Nephron (organoid): ENCODE results near the gene FAM204A.

Experiments
- H3K27ac Mint-ChIP-seq, 3 experiments: 2 replicates each; pipeline ENCODE4 v1.8.0; 2020; ENCODE audit warnings: mixed read lengths in 3 of 3, mild to moderate bottlenecking in 2 of 3, moderate library complexity in 1 of 3
- H3K27me3 Mint-ChIP-seq: 2 replicates; pipeline ENCODE4 v1.8.0; 2021; ENCODE audit warnings: low read depth, mild to moderate bottlenecking, moderate library complexity, mixed read lengths
- H3K36me3 Mint-ChIP-seq: 2 replicates; pipeline ENCODE4 v1.8.0; 2020; ENCODE audit warnings: low read depth, mixed read lengths
- H3K4me1 Mint-ChIP-seq: 2 replicates; pipeline ENCODE4 v1.8.0; 2020; ENCODE audit warnings: mixed read lengths
- H3K4me3 Mint-ChIP-seq, 3 experiments: 2 replicates each; pipeline ENCODE4 v1.8.0; 2020; ENCODE audit warnings: mild to moderate bottlenecking in 3 of 3, mixed read lengths in 3 of 3, moderate library complexity in 2 of 3
- H3K9me3 Mint-ChIP-seq: 2 replicates; pipeline ENCODE4 v1.8.0; 2020; ENCODE audit warnings: mixed read lengths
- CTCF ChIP-seq, 3 experiments: fragments of 200-600 bp; sonication (generic); IDR thresholded peaks; one replicate each; pipeline ENCODE4 v1.5.0; 2021; ENCODE audit warnings: antibody characterized with exemption in 3 of 3; ENCODE audit not compliant: unreplicated experiment in 3 of 3

FAM204A gene

GRCh38 chr10:118370499-118370898 is 28.4 kb upstream of the FAM204A start:
- Mint-ChIP-seq H3K36me3 (no peaks in the 10 kb centered on the region), H3K4me1 (no peaks in the 10 kb centered on the region), H3K9me3 (peaks cover 15% of the 10 kb centered on the region), H3K27me3 (no peaks in the 10 kb centered on the region), H3K27ac (no peak overlapping the region), H3K4me3 (no peak overlapping the region)
- no peak for TF ChIP-seq CTCF (IDR thresholded peaks at IDR 0.05; ENCODE audit: unreplicated experiment in 3 of 3)

- Mint-ChIP-seq H3K9me3 (peaks cover 22% of the 10 kb centered on the region), H3K27me3 (no peaks in the 10 kb centered on the region), H3K4me3 (no peak overlapping the region), H3K36me3 (no peaks in the 10 kb centered on the region), H3K27ac (no peak overlapping the region), H3K4me1 (no peaks in the 10 kb centered on the region)
- no peak for TF ChIP-seq CTCF (IDR thresholded peaks at IDR 0.05; ENCODE audit: unreplicated experiment in 3 of 3)
These were observed 27.6 kb upstream of the FAM204A start for GRCh38 chr10:118369641-118370205.

DNA sequence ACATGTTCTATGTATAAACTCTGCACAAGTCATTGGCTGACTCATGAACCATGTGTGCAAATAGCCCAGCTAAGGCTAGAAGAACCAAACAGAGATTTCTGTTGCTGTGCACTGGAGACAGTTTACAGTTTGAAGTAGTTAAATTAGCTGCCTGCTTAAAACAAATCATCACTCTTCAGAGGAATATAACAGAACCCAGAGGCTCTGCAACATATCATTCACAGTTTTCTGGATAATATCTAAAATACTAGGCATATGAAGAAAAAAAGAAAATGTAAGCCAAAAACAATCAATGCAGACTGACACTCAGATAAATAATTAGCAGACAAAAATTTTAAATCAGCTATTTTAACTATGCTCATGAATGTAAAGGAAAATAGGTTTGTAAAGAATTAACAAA is 23.6 kb upstream of the FAM204A start:
- no peaks in the 10 kb centered on the region for H3K36me3 Mint-ChIP-seq
- H3K4me3 Mint-ChIP-seq = no peak overlapping the region
- H3K9me3 Mint-ChIP-seq = peaks cover 24% of the 10 kb centered on the region
- H3K27me3 Mint-ChIP-seq = peaks cover 3% of the 10 kb centered on the region
- no peak for TF ChIP-seq CTCF (IDR thresholded peaks at IDR 0.05; ENCODE audit: unreplicated experiment in 3 of 3)
- no peaks in the 10 kb centered on the region for H3K4me1 Mint-ChIP-seq
- H3K27ac Mint-ChIP-seq = no peak overlapping the region

- H3K9me3 Mint-ChIP-seq = peaks cover 19% of the 10 kb centered on the region
- H3K27ac Mint-ChIP-seq = no peak overlapping the region
- H3K27me3 Mint-ChIP-seq = peaks cover 3% of the 10 kb centered on the region
- H3K4me1 Mint-ChIP-seq = no peaks in the 10 kb centered on the region
- TF ChIP-seq CTCF (IDR thresholded peaks at IDR 0.05; ENCODE audit: unreplicated experiment in 3 of 3) = no peak
- H3K4me3 Mint-ChIP-seq = no peak overlapping the region
- no peaks in the 10 kb centered on the region for H3K36me3 Mint-ChIP-seq
These were observed 20.0 kb upstream of the FAM204A start for GRCh38 chr10:118362103-118362502.

DNA sequence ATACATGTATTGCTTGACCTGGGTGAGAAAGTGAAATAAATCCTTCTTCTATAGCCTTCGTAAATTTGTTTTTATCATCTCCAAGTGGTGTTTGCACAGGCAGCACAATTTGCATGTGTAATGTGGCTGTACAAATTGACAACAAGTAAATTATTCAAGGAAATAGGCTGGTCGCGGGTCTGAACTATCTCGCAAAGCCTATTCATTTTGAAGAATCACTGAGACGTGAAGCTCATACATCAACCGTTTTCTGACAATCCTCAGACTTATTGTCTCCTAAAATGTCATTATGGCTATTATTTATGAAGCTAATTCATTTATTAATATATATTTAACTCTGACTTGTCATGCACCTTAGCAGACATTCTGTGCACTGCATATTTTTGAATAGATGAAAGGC is 16.2 kb upstream of the FAM204A start:
- peaks cover 2% of the 10 kb centered on the region for H3K9me3 Mint-ChIP-seq
- H3K4me3 Mint-ChIP-seq = no peak overlapping the region
- H3K36me3 Mint-ChIP-seq = no peaks in the 10 kb centered on the region
- H3K27me3 Mint-ChIP-seq = peaks cover 4% of the 10 kb centered on the region
- H3K27ac Mint-ChIP-seq = no peak overlapping the region
- no peak for TF ChIP-seq CTCF (IDR thresholded peaks at IDR 0.05; ENCODE audit: unreplicated experiment in 3 of 3)
- H3K4me1 Mint-ChIP-seq = no peaks in the 10 kb centered on the region

DNA sequence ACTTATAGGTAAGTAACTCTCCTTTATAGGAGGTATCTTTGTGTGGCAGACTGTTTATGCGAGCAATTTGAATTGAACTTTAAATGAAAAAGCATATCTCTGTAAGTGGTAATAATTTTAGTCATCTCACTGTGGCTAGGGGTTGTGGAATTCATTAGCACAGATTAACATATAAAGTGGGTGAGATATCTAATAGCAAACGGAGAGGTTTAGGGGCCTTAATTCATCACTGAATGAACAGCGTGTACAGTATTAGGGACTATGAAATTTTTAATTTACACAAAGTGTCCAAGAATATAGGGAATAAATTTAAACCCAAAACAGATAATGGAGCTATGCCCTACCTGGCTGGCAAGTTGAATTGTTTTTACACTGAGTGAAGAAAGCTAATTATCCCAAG is 15.7 kb upstream of the FAM204A start:
- TF ChIP-seq CTCF (IDR thresholded peaks at IDR 0.05; ENCODE audit: unreplicated experiment in 3 of 3) = no peak
- Mint-ChIP-seq H3K9me3 (peaks cover under 1% of the 10 kb centered on the region), H3K36me3 (no peaks in the 10 kb centered on the region), H3K4me1 (no peaks in the 10 kb centered on the region), H3K27me3 (peaks cover 4% of the 10 kb centered on the region), H3K27ac (no peak overlapping the region), H3K4me3 (no peak overlapping the region)
